ENCODE data around the gene ANO4.

The ANO4 gene

DNA sequence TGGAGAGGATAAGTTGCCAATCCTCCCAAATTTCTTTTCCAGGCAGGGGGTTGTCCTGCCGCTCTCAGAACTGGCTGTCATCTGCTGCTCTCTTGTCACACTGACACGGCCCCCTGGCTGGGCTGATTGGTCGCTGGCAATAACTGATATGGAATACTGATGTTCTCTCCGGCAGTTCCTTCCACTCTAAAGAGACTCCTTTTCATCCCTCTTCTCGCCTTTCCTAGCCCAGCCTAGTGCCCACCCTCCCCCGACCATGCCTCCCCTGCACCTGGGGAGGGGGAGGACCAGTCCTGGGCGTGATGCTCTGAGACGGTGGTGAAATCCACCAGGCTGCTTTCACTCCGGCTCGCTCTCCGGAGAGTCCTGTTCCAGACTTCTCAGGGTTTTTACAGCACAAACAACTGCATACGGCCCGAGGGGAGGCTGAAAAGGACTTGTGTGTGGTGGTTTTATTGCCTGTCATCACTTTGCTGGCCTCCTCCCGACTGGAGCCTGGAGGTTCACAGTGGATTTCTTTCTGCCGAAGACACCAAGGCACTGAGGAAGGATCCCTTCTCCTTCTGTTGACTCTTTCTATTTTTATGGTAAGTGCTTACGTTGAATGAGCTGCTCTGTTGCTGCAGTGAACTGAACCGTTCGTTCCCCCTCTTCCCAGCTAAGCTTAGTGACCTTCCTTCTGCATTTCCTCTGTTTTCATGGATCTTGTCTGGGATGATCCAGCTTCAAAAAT, at the start of gene ANO4:
TSS of gene ANO4 (plus strand) at position 336 of the 733 bp plus-strand sequence. CDS start 107,010 bp downstream, outside the sequence.
- no peak for DNase-seq (ENCODE audit: low read depth in 2 of 2)

DNA sequence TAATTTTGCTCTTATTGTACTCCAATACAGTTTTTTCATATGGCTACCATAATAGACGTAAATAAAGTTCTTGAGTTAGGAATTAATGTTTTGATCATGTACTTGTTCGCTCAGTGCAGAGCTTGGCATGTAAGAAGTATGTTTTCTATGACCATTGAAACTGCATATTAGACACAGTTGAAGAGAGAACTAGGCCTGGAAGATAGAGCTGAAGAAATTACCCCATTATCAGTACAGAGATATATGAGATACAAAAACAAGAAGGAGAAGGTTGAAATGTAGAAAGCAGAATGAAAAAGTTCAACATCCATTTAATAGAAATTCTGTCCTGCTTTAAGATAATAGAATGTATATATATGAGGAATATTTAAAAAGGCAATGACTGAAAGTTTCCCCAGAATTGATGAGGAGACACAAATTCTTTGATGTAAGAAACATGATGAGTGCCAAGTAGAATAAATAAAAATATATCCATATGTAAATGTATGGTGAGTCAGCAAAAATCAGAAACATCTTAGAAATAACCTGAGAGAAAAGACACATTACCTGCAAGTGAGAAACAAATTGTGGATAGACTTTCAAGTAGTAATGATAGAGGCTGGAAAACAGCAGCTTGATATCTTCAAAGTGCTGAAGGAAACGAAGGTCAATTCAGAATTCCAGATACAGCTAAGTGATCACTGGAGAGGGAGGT, 49.1 kb upstream of the ANO4 start:
- no peak for DNase-seq (ENCODE audit: low read depth in 2 of 2)

DNA sequence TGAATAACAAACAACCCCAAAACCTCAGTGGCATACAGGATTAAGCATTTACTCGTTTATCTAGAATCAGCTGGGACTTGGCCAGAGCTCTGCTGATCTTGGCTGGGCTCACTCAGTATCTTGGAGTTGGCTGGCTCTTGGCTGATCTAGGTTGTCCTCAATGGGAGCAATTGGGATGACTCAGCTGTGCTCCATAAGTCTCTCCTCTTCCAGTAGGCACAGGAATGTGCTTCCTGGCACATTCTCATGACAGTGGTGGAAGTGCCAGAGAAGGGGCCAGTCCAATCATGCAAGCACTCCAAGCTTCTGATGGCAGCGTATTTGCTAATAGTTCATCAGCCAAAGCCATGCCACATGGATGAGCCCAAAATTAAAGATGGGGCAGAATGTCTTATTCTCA, 41.7 kb upstream of the ANO4 start:
- DNase-seq (ENCODE audit: low read depth in 2 of 2), result no peak

DNA sequence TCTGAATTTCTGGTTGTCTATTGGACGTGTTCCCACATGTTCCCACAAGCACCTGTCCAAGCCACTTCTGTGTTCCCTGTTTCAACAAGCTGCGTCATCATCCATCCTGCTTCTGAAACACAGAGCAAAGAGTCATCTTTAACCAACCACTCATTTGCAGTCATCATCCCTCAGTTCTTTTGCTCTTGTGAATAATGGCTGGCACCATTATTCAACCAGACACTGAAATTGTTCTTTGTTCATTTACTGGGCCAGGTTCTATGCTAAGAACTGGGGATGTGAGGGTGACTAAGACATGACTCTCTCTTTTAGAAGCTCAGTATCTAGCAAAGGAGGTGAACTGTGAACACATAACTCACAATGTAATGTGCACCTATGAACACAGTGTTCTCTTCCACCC, 40.7 kb upstream of the ANO4 start:
- DNase-seq (ENCODE audit: low read depth in 2 of 2), result no peak

DNA sequence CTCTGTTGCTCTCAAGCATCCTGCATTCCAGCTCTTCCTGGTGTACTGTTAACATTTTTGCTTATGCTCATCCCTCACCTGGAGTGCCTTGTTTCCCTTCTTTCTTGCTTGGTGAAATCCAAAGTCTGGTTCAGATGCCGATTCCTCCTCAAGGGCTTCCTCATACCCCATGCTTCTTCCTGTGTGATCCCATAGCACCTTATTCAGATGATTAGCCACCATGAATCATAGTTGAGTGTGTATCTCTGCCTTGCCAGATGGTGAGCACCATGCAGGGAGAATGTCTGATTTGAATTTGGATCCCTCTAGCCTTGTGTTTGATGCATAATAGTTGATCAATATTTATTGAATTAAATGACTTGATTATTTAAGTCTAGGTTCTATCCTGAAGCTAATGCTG, 39.4 kb upstream of the ANO4 start:
- no peak for DNase-seq (ENCODE audit: low read depth in 2 of 2)

DNA sequence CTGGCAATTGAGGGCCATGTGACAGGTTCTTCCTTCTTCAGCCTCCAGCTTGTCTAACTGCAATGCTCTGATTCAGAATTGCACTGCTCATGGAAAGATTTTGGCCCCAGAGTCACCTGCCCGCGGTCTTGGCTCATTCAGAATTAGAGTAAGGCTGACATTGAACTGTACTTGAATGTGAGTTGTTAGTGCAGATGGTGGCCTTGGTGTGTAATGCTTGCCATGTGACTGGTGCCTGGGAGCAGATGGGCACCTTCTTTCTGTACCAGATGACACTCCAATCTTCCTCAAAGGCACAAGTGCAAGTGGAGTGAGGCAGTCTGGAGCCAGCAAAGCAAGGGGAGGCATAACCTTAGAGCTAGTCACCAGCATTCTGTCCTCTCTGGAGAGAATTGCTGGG, 36.5 kb upstream of the ANO4 start:
- DNase-seq (ENCODE audit: low read depth in 2 of 2), result no peak

DNA sequence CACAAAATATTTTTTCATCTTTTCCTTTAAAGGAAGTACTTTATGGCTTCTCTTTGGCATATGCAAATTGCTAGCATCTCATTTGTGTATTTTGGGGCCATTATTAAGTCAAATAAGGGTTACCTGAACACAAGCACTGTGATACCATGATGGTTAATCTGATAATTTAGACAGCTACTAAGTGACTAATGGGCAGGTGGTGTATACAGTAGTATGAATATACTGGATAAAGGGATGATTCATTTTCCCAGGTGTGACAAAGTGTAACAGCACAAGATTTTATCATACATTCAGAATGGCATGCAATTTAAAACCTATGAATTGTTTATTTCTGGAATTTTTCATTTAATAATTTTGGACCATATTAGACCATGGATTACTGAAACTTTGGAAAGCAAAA, 27.2 kb upstream of the ANO4 start:
- DNase-seq (ENCODE audit: low read depth in 2 of 2), result no peak

DNA sequence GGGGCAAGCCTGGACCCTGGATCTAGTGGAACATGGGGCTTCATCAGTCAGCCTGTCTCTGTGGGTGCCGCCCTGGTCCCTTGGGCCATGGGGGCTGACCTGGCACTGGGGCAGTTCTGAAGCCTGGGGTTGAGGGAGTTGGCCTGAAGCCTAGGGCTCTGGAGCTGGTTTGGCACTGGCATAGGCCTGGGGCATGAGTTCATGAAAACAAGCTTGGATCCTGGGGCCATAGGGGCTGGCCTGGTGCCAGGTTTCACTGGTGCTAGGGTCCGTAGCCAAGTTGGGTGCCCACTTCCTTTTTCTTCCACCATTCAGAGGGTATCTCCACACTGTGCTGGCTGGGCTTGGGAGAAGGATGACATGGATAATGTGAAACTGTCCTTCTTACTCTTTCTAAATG, 26.6 kb upstream of the ANO4 start:
- DNase-seq (ENCODE audit: low read depth in 2 of 2), result no peak

DNA sequence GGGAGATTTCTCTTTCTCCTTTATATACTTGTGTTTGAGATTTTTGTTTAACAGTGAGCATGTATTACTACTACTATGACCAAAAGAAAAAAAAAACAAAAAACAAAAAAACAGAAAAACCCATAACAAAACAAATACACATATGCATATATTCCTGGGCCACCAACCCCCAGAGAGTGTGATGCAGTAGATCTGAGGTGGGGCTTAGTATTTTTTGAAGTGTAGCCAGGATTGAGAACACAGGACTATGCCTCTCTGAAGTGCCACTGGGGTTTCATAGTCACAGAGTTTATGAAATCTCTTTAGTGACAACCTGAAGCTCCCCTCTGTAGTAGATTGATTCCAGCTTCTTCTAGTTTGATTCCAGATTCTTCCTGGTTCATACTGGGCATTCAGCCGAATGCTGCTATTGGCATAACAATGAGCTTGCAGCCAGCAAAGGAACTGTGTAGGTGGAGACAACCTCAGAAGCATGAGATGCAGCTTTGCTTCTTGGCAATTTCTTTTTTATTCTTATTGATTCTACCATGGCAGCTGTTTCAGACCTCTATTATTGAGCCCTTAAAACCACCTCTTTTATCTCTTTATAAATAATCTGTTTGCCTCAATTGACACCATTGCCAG, 15.5 kb upstream of the ANO4 start:
- no peak for DNase-seq (ENCODE audit: low read depth in 2 of 2)

DNA sequence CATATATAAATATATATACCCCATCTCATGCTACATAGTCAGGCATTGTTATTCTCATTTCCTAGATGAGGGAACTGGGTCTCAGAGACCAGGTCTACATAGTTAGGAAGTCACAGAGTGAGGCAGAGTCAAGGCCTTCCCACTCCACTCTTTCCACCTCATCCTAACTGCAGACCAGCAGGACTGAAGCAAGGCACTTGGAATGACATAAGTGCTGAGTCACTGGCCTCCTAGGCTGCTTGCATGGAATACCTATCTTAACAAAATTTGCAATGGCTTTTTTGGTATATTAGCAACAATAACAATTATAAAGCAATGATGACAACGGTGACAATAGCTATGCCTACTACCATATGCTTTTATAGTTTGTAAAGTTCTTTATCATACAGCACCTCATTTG, 5.4 kb upstream of the ANO4 start:
- no peak for DNase-seq (ENCODE audit: low read depth in 2 of 2)

DNA sequence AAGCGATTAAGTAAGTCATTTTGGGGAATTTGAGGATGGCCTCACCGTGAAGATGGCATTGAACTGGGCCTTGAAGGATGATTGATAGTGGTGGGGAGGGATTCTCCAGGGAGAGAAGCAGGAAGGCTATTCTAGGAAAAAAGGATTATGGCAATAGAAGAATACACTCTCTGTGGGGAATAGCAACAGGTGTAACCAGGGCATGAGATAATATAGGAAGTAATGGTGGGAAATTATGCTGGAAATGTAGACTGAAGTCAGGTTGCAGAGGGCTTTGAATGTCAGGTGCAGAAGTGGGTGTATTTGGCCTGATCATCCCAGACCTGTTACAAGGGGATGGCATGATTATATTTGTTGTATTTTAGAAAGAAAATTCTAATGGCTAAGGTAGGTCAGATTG, 4.6 kb upstream of the ANO4 start:
- no peak for DNase-seq (ENCODE audit: low read depth in 2 of 2)

DNA sequence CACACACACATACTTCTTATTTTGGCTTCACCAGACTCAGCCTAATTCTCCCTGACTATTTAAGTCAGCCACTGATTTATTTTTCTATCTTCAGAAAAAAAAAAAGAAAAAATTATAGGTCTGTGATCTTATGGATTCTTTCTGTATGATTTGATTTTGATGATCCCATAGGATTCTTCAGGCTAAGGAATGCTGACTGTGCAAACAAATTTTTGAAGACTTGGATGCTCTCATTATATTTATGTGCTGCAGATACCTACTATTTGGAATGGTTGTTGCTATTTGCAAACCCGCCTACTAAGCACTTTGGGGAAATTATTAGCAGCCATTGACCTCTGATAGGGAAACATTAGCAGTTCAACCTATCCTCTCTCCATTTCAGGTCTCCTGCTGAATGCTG, 4.0 kb upstream of the ANO4 start:
- no peak for DNase-seq (ENCODE audit: low read depth in 2 of 2)

DNA sequence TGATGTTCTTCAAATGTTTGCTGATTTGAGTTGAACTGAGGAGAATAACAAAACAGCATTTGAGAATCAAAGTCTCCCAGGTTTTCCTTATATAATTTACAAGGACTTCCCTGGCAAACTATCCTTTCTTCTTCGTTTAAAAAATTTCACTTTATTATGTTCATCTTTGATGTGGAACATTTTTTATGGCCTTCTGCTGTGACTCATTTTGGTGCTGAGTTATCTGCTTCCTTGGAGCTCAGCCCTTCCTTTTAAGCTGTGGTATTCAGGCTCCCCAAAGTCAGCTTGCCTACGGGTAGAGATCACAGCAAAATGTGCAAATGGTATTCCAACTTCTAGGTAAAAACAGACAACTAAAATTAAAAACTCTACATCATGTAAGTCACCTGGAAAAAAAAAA, 1.4 kb upstream of the ANO4 start:
- DNase-seq (ENCODE audit: low read depth in 2 of 2), result no peak

DNA sequence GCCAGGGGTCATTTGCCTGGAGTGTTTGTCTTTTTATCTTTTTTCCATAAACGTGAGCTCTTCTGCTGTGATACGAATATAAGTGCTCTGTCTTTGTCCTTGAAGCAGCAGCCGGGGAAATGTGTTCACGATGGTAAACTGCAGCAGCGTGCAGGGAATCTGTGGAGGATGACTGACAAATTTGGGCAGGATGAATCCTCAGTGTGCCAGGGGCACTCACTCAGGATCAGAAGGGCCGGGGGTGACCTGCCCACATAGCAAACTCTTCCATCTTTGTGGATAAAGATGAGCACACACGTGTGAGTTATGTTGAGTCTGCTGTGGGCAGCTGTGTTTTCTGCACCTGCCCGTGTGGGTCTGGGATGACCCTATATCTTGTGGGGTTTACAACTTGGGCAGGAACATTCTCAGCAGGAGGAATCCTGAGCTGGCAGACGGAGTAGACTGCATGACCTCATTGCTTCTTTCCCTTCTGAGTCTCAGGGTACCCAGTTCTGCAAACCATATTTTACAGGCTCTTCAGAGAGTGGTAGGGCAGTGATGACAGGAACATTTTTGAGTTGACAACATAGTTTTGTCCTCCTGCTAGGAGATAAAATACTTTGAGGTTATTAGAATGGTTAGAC, 711 bp downstream of the ANO4 start:
- no peak for DNase-seq (ENCODE audit: low read depth in 2 of 2)

DNA sequence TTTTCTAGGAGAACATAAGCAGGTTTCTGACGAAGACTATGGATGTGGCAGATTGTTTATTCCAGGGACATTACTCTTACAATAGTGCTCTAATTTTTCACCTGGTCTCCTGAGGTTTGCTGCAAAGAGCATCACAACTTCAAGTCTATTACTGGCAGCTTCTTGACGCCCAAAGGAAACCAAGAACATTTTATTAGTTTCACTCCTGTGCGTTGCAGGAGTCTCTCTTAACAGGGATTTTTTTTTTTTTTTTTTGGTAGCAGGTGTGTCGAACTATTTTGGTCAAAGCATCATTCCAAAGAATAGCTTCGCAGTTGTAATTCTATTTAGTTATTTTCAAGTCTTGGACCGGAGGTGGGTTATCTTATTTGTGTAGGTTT, 1.2 kb downstream of the ANO4 start:
- no peak for DNase-seq (ENCODE audit: low read depth in 2 of 2)

DNA sequence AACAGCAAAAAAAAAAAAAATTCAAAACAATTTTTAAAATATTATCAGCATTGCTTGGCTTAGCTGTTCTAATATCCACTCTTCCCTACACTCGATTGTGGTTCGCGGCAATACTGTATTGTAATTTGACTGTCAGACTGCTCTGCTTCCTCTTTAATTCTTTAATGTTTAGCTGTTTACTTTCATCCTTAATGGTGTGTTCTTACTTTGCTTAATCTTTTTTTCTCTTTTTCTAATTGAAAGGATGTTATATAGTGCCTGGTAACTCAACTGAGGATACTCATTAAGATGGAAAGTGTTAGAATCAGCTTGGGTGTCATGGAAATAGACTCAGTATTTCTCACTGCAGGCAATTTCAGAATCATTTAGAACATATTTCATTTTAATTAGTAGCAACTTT, 2.0 kb downstream of the ANO4 start:
- no peak for DNase-seq (ENCODE audit: low read depth in 2 of 2)

DNA sequence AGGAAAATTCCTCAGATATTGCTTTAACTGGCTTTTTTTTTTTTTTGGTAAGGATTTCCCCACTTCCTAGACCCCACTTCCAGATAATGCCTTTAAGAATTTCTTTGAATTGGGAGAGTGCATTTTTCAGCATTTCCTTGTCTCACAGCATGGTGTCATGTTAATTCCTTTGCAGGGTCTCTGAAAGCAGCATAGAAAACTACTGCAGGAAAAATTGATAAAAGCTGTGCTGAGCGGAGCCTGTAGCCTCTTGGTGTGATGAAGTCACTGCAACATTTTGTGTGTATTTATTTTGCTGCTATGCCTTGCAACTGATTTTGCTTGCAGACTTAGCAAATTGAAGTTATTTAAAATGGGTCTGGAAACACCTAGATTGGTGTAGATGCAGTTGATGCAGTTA, 2.7 kb downstream of the ANO4 start:
- no peak for DNase-seq (ENCODE audit: low read depth in 2 of 2)

DNA sequence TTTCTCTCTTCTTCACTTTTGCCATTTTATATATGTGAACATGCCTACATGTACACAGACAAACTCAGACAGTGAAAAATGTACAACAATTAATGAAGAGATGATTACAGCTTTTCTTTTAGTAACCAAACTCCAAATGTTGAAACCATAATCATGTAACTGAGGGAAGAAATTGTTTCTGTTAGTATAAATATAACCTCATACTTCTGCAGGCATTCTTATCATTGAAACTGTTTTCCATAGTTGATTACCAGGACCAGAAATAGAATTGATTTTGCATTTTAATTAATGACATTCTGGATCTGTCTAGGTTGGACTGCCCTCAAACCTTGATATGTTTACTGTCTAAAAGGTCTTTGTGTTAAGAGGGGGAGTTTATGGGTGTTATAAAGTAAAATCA, 3.2 kb downstream of the ANO4 start:
- no peak for DNase-seq (ENCODE audit: low read depth in 2 of 2)

DNA sequence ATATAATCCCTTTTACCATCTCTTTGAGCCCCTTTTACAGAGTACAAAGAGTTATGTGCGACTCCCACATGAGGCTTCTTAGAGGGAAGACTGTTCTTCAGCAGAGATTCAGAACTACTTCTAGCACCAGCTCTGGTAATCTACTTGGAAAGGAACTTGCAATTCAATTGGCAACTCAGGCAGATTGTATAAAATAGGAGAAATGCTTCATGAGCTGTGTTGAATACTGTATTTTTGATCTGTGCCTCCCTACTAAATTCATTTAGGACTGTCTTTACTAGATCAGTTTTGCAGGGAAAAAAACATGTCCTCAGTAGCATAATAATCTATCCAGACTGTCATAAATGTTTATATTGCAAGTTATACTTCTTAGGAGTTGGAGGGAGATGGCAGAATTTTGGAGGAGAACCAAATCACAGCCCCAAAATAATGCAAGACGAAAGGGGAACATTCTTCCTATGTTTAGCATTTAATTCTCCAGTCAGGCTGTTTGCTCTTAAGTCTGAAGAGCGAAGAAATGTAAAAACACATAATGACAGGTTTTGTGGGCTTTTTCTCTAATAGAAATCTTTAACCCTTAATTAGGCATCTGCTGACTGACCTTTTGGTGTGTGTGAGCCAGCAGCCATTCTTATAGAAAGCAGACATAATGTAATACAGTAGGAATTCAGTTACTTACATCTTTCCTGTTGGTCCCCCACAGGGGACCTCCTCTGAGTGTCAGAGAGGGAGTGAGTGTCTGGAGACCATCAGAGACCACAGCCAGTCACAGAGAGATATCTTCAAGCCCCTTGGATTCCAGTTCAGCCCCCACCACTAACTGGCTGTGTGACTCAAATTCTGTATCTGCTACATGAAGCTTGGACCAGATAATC, 3.9 kb downstream of the ANO4 start:
- DNase-seq (ENCODE audit: low read depth in 2 of 2), result no peak

DNA sequence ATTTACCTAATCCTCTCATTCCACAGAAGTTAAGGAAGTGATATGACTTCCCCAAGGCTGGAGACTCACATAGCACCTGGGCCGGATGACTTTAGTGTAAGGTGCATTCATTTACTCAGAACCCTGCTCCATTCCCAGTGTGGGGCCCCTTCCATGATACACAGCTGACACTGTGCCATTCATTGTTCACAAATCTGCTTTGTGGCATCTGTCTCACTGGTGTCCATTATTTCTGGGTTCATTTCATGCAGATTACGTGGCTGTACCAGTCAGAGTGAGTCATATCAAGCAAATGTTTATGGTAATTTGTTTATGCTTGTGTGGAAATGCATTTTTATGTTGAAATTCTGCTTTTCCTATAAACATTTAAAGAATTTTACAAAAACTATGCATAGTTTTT, 5.2 kb downstream of the ANO4 start:
- no peak for DNase-seq (ENCODE audit: low read depth in 2 of 2)

DNA sequence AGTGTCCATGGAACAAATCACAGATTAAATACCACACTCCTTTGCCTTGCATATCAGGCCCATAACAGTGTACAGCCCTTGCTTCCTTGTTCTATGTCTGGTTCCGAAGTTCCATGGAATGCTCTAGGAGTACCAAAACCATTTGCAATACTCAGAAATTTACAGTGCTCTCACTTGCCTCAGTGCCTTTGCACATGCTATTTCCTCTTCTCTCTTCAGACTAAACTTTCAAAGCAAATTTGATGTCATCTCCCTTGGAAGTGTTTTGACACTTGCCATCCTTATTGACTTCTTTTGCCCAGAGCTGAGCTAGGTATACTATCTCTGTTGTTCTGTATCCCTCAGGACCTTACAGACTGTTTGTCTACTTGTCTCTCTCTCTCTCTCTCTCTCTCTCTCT, 6.1 kb downstream of the ANO4 start:
- no peak for DNase-seq (ENCODE audit: low read depth in 2 of 2)

DNA sequence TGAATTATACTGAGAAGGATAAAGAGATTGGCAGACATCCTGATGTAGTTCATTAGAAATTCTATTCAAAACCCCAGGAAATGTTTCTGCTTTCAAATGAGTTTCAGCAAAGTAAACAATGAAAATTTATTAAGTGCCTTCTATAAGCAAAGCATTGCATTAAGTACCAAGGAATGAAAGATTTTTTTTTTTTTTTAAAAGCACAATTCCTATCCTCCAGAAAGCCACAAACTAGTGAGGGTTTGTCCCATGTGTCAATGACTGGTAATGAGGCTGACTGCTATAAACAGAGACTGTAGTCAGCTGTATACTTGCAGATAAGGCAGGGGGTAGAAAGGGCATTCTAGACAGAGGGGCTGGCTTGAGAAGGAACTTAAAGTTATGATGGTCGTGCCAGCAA, 6.7 kb downstream of the ANO4 start:
- no peak for DNase-seq (ENCODE audit: low read depth in 2 of 2)
